ENCODE measurements around the gene DCUN1D1.

DCUN1D1 gene

GRCh38 chr3:182978387-182978786, 2.0 kb downstream of the DCUN1D1 start:
- no peak for DNase-seq (ENCODE audit: extremely low spot score)
- TF ChIP-seq CTCF (IDR thresholded peaks at IDR 0.05; ENCODE audit: control extremely low read depth, extremely low read depth, low read depth, missing control alignments): no peak
- POLR2A ChIA-PET: interaction anchor here (0.6 kb wide), 2 partner anchors 73 to 1274 kb away, joined by 4 to 6 read pairs; no protein-coding TSS in a partner anchor
- CTCF ChIA-PET: interaction anchor here (0.8 to 2.0 kb wide), 4 partner anchors 9 to 65 kb away, joined by 3 to 10 read pairs (median 3); no protein-coding TSS in a partner anchor

- no peak for TF ChIP-seq CTCF (IDR thresholded peaks at IDR 0.05; ENCODE audit: control extremely low read depth, extremely low read depth, low read depth, missing control alignments)
- CTCF ChIA-PET: no interaction called here
- POLR2A ChIA-PET: no interaction called here
These were observed 7.3 kb downstream of the DCUN1D1 start for GRCh38 chr3:182973047-182973446.

GRCh38 chr3:182972387-182972786, 8.0 kb downstream of the DCUN1D1 start:
- no peak for TF ChIP-seq CTCF (IDR thresholded peaks at IDR 0.05; ENCODE audit: control extremely low read depth, extremely low read depth, low read depth, missing control alignments)
- no peak for DNase-seq (ENCODE audit: extremely low spot score)
- ChIA-PET POLR2A (no interaction called here), CTCF (interaction anchor here (1.7 to 2.6 kb wide), 2 partner anchors 10 to 258 kb away, joined by 4 to 11 read pairs; no protein-coding TSS in a partner anchor)

More at GRCh38 chr3:182973047-182973446, 7.3 kb downstream of the DCUN1D1 start:
- no peak for DNase-seq (ENCODE audit: extremely low spot score)

- ChIA-PET CTCF (interaction anchor here (1.3 to 3.0 kb wide), 5 partner anchors 9 to 257 kb away, joined by 4 to 11 read pairs (median 5); no protein-coding TSS in a partner anchor), POLR2A (interaction anchor here (0.6 kb wide), 1 partner anchor 1172 kb away, joined by 6 read pairs; no protein-coding TSS in a partner anchor)
- no peak for TF ChIP-seq CTCF (IDR thresholded peaks at IDR 0.05; ENCODE audit: control extremely low read depth, extremely low read depth, low read depth, missing control alignments)
- DNase-seq (ENCODE audit: extremely low spot score): no peak
These were observed 8.7 kb downstream of the DCUN1D1 start for GRCh38 chr3:182971637-182972036.

GRCh38 chr3:182970811-182971418, 9.4 kb downstream of the DCUN1D1 start:
- ChIA-PET CTCF (interaction anchor here (1.3 to 3.1 kb wide), 6 partner anchors 8 to 257 kb away, joined by 4 to 11 read pairs (median 7); no protein-coding TSS in a partner anchor), POLR2A (no interaction called here)
- no peak for TF ChIP-seq CTCF (IDR thresholded peaks at IDR 0.05; ENCODE audit: control extremely low read depth, extremely low read depth, low read depth, missing control alignments)
- no peak for DNase-seq (ENCODE audit: extremely low spot score)

GRCh38 chr3:182969853-182970252, 10.5 kb downstream of the DCUN1D1 start:
- no peak for DNase-seq (ENCODE audit: extremely low spot score)
- CTCF ChIA-PET: interaction anchor here (1.6 to 3.1 kb wide), 4 partner anchors 8 to 14 kb away, joined by 5 to 11 read pairs (median 10); no protein-coding TSS in a partner anchor
- TF ChIP-seq CTCF (IDR thresholded peaks at IDR 0.05; ENCODE audit: control extremely low read depth, extremely low read depth, low read depth, missing control alignments): no peak
- POLR2A ChIA-PET: no interaction called here
